Left hindlimb (tissue), 1 donor: Measurements from ENCODE around the gene LUC7L2.
"Not testable (repeated sequence)": the region's sequence is repeated elsewhere in the genome, so short reads cannot be mapped to it uniquely, and the experiment has no call there.

Source experiments
- DNase-seq: peaks from one replicate; pipeline ENCODE4 v3.0.0-alpha.2; 2018

Gene LUC7L2

DNA sequence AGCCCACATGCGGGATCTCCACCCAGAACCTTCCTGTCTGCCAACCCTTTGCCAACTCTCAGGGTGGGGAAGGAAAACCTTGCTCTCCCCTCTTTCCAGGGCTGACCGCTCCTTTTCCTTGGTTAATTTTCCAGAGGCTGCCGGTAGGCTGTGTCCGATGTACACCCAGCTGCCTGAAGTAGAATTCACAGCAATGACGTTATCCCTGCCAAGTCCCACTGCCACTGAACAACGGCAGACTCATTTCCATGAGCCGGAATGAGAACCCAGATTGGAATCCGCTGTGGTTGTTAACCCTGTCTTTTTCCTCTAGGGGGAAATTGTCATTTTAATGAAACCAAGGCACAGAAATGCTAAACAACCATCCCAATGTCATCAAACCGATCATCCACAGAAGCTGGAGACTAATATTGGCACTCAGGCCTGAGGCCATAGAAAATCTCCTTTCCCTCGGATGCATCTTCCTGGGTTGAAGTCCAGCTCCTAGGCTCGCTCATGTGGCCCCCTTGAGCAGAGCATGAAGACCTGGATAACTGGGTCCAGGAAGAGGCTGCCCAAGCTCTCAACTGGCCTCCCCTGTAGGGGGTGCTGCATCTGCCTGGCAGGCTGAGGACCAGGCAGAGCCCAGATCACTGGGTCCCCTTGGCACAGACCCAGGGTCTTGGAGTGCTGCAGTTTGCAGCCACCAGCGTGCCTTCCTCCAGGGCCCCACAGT lies 93.4 kb downstream of the LUC7L2 start:
- no peak for DNase-seq

- no peak for DNase-seq
Observed at GRCh38 chr7:139453673-139454321, 94.1 kb downstream of the LUC7L2 start.

- no peak for DNase-seq
Observed at GRCh38 chr7:139455789-139456188, 96.1 kb downstream of the LUC7L2 start.

DNA sequence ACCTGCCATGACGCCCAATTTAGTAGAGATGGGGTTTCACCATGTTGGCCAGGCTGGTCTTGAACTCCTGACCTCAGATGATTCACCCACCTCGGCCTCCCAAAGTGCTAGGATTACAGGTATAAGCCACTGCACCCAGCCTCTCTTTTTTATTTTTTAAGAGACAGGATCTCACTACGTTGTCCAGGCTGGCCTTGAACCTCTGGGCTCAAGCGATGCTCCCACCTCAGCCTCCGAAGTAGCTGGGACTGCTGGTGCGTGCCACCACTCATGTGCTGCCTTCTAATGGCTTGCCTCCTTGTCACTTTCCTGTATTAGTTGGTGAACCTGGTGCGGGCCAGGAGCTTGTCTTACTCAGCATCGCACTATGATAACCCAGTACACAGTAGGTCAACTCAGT lies 96.8 kb downstream of the LUC7L2 start:
- DNase-seq: no peak

GRCh38 chr7:139457153-139457946 lies 97.7 kb downstream of the LUC7L2 start:
- DNase-seq: no peak

- not testable (repeated sequence) for DNase-seq
Observed at GRCh38 chr7:139463421-139463820, 103.7 kb downstream of the LUC7L2 start.

GRCh38 chr7:139464511-139464910 lies 104.8 kb downstream of the LUC7L2 start:
- not testable (repeated sequence) for DNase-seq

- DNase-seq: not testable (repeated sequence)
Observed at GRCh38 chr7:139465072-139465471, 105.4 kb downstream of the LUC7L2 start.

DNA sequence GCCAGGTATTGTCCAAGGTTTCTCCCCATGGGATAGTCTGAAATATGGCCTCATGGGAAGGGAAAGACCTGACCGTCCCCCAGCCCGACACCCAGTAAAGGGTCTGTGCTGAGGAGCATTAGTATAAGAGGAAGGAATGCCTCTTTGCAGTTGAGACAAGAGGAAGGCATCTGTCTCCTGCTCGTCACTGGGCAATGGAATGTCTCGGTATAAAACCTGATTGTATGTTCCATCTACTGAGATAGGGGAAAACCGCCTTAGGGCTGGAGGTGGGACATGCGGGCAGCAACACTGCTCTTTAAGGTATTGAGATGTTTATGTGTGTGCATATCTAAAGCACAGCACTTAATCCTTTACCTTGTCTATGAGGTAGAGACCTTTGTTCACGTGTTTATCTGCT lies 108.0 kb downstream of the LUC7L2 start:
- not testable (repeated sequence) for DNase-seq

- not testable (repeated sequence) for DNase-seq
Observed at GRCh38 chr7:139468281-139468680, 108.6 kb downstream of the LUC7L2 start.

GRCh38 chr7:139471740-139472353 lies 112.2 kb downstream of the LUC7L2 start:
- DNase-seq: no peak
